Natural killer cell treated with Interleukin-12 subunit alpha and Interleukin-12 subunit beta and Interleukin-15 and Interleukin-18, amount 100 ng/mL, for 72 hours (primary cell): Measurements from ENCODE around the gene OXNAD1. TPM values are rescaled to one million over a fixed set of nuclear protein-coding genes. Genes with fewer than 3 reads are reported as not detected.

Source experiments
- ATAC-seq, 2 donors: fragments of 150-1000 bp; cut with Tn5 transposase in 1 of 2; sonication (Bioruptor Pico), chemical (Tn5 transposase) in 1 of 2; 2 replicates each; pipeline ENCODE4 v1.10.0; 2021
- DNase-seq: peaks from one replicate; pipeline ENCODE4 v3.0.0; 2022; ENCODE audit warnings: low spot score
- H3K27ac Mint-ChIP-seq, 2 donors: 1 replicate in 1 of 2; 2 replicates in 1 of 2; pipeline ENCODE4 v1.8.0; 2022; ENCODE audit warnings: mixed read lengths in 2 of 2, mild to moderate bottlenecking in 1 of 2, moderate library complexity in 1 of 2
- H3K27me3 Mint-ChIP-seq, 2 donors: 1 replicate in 1 of 2; 2 replicates in 1 of 2; pipeline ENCODE4 v1.8.0; 2022; ENCODE audit warnings: mixed read lengths in 2 of 2
- H3K36me3 Mint-ChIP-seq: one replicate; pipeline ENCODE4 v1.8.0; 2022; ENCODE audit warnings: mixed read lengths
- H3K4me1 Mint-ChIP-seq, 2 donors: 1 replicate in 1 of 2; 2 replicates in 1 of 2; pipeline ENCODE4 v1.8.0; 2022; ENCODE audit warnings: low read depth in 2 of 2, mixed read lengths in 2 of 2, mild to moderate bottlenecking in 1 of 2
- H3K4me3 Mint-ChIP-seq: one replicate; pipeline ENCODE4 v1.8.0; 2022; ENCODE audit warnings: mixed read lengths
- H3K9me3 Mint-ChIP-seq: 2 replicates; pipeline ENCODE4 v1.8.0; 2022; ENCODE audit warnings: mixed read lengths
- total RNA-seq, 2 donors: library from RNA; stranded (reverse); gene quantifications; one replicate each; pipeline ENCODE4 v1.2.3, GENCODE V29; 2022

The OXNAD1 gene
- total RNA-seq, 2 donors from 2014 or later, result 16.0 to 31.4 TPM

GRCh38 chr3:16252243-16252978 is 12.6 kb upstream of the OXNAD1 start:
- DNase-seq (no peak), ATAC-seq (no peak)
- peaks cover 6% of the 10 kb centered on the region for H3K36me3 Mint-ChIP-seq
- H3K9me3 Mint-ChIP-seq, result no peaks in the 10 kb centered on the region
- H3K4me1 Mint-ChIP-seq, result peaks cover 12 to 33% of the 10 kb centered on the region in 2 donors
- H3K4me3 Mint-ChIP-seq, result no peak overlapping the region
- H3K27me3 Mint-ChIP-seq, result no peaks in the 10 kb centered on the region
- H3K27ac Mint-ChIP-seq, result no peak overlapping the region

GRCh38 chr3:16252988-16253387 is 12.0 kb upstream of the OXNAD1 start:
- no peak overlapping the region for H3K27ac Mint-ChIP-seq
- ATAC-seq (no peak), DNase-seq (no peak)
- no peaks in the 10 kb centered on the region for H3K9me3 Mint-ChIP-seq
- no peaks in the 10 kb centered on the region for H3K27me3 Mint-ChIP-seq
- peaks cover 6% of the 10 kb centered on the region for H3K36me3 Mint-ChIP-seq
- no peak overlapping the region for H3K4me3 Mint-ChIP-seq
- H3K4me1 Mint-ChIP-seq, result peaks cover 11 to 27% of the 10 kb centered on the region in 2 donors

GRCh38 chr3:16253601-16254000 is 11.4 kb upstream of the OXNAD1 start:
- Mint-ChIP-seq H3K36me3 (peaks cover 6% of the 10 kb centered on the region), H3K4me1 (peaks cover 8 to 23% of the 10 kb centered on the region in 2 donors), H3K4me3 (no peak overlapping the region), H3K27me3 (no peaks in the 10 kb centered on the region), H3K27ac (no peak overlapping the region), H3K9me3 (no peaks in the 10 kb centered on the region)
- DNase-seq, result no peak
- ATAC-seq, result no peak

- Mint-ChIP-seq H3K4me1 (peaks cover 8 to 26% of the 10 kb centered on the region in 2 donors), H3K27me3 (no peaks in the 10 kb centered on the region), H3K9me3 (no peaks in the 10 kb centered on the region), H3K27ac (peak overlapping the region in 1 of 2 donors; percentile 62), H3K4me3 (peak overlapping the region; percentile 83), H3K36me3 (peaks cover 10% of the 10 kb centered on the region)
- ATAC-seq (peak; percentile 57 to 87), DNase-seq (no peak)
These were observed 10.1 kb upstream of the OXNAD1 start for GRCh38 chr3:16254916-16255315.

GRCh38 chr3:16255326-16255725 is 9.7 kb upstream of the OXNAD1 start:
- Mint-ChIP-seq H3K9me3 (no peaks in the 10 kb centered on the region), H3K27ac (peak overlapping the region in 1 of 2 donors; percentile 62), H3K36me3 (peaks cover 12% of the 10 kb centered on the region), H3K27me3 (no peaks in the 10 kb centered on the region), H3K4me1 (peaks cover 8 to 27% of the 10 kb centered on the region in 2 donors), H3K4me3 (peak overlapping the region; percentile 83)
- ATAC-seq (peak in 1 of 2 donors; percentile 64), DNase-seq (no peak)

GRCh38 chr3:16255726-16256125 is 9.3 kb upstream of the OXNAD1 start:
- peaks cover 8 to 27% of the 10 kb centered on the region in 2 donors for H3K4me1 Mint-ChIP-seq
- H3K9me3 Mint-ChIP-seq, result no peaks in the 10 kb centered on the region
- H3K27me3 Mint-ChIP-seq, result no peaks in the 10 kb centered on the region
- H3K36me3 Mint-ChIP-seq, result peaks cover 12% of the 10 kb centered on the region
- ATAC-seq (no peak), DNase-seq (no peak)
- peak overlapping the region; percentile 83 for H3K4me3 Mint-ChIP-seq
- no peak overlapping the region for H3K27ac Mint-ChIP-seq

- Mint-ChIP-seq H3K9me3 (no peaks in the 10 kb centered on the region), H3K27me3 (no peaks in the 10 kb centered on the region), H3K36me3 (peaks cover 12% of the 10 kb centered on the region), H3K27ac (no peak overlapping the region), H3K4me3 (no peak overlapping the region), H3K4me1 (peaks cover 8 to 27% of the 10 kb centered on the region in 2 donors)
- no peak for ATAC-seq
- no peak for DNase-seq
These were observed 7.7 kb upstream of the OXNAD1 start for GRCh38 chr3:16257309-16257708.

GRCh38 chr3:16258177-16258576 is 6.8 kb upstream of the OXNAD1 start:
- DNase-seq (no peak), ATAC-seq (no peak)
- no peaks in the 10 kb centered on the region for H3K9me3 Mint-ChIP-seq
- H3K27ac Mint-ChIP-seq, result no peak overlapping the region
- H3K4me3 Mint-ChIP-seq, result no peak overlapping the region
- peaks cover 8 to 27% of the 10 kb centered on the region in 2 donors for H3K4me1 Mint-ChIP-seq
- H3K36me3 Mint-ChIP-seq, result peaks cover 12% of the 10 kb centered on the region
- no peaks in the 10 kb centered on the region for H3K27me3 Mint-ChIP-seq

GRCh38 chr3:16258866-16259265 is 6.1 kb upstream of the OXNAD1 start:
- DNase-seq, result no peak
- peaks cover 12% of the 10 kb centered on the region for H3K36me3 Mint-ChIP-seq
- H3K27me3 Mint-ChIP-seq, result no peaks in the 10 kb centered on the region
- H3K4me1 Mint-ChIP-seq, result peaks cover 9 to 23% of the 10 kb centered on the region in 2 donors
- H3K9me3 Mint-ChIP-seq, result no peaks in the 10 kb centered on the region
- no peak overlapping the region for H3K4me3 Mint-ChIP-seq
- H3K27ac Mint-ChIP-seq, result no peak overlapping the region
- ATAC-seq, result no peak

GRCh38 chr3:16260046-16260445 is 5.0 kb upstream of the OXNAD1 start:
- Mint-ChIP-seq H3K4me3 (no peak overlapping the region), H3K36me3 (peaks cover 12% of the 10 kb centered on the region), H3K4me1 (peaks cover 12 to 16% of the 10 kb centered on the region in 2 donors), H3K27me3 (no peaks in the 10 kb centered on the region), H3K9me3 (no peaks in the 10 kb centered on the region), H3K27ac (no peak overlapping the region)
- ATAC-seq (no peak), DNase-seq (no peak)

- H3K9me3 Mint-ChIP-seq, result no peaks in the 10 kb centered on the region
- no peak overlapping the region for H3K4me3 Mint-ChIP-seq
- H3K27me3 Mint-ChIP-seq, result no peaks in the 10 kb centered on the region
- H3K27ac Mint-ChIP-seq, result no peak overlapping the region
- ATAC-seq (no peak), DNase-seq (no peak)
- peaks cover 9% of the 10 kb centered on the region for H3K36me3 Mint-ChIP-seq
- H3K4me1 Mint-ChIP-seq, result peaks cover 19 to 22% of the 10 kb centered on the region in 2 donors
These were observed 2.8 kb upstream of the OXNAD1 start for GRCh38 chr3:16262174-16262573.

- Mint-ChIP-seq H3K36me3 (peaks cover 7% of the 10 kb centered on the region), H3K4me1 (peaks cover 21 to 26% of the 10 kb centered on the region in 2 donors), H3K4me3 (peak overlapping the region; percentile 95), H3K27ac (peak overlapping the region; percentile 89 to 98), H3K9me3 (no peaks in the 10 kb centered on the region), H3K27me3 (no peaks in the 10 kb centered on the region)
- ATAC-seq (peak in 1 of 2 donors; percentile 85), DNase-seq (no peak)
These were observed 771 bp upstream of the OXNAD1 start for GRCh38 chr3:16264174-16264707.

- no peaks in the 10 kb centered on the region for H3K27me3 Mint-ChIP-seq
- no peaks in the 10 kb centered on the region for H3K36me3 Mint-ChIP-seq
- DNase-seq (no peak), ATAC-seq (no peak)
- no peaks in the 10 kb centered on the region for H3K9me3 Mint-ChIP-seq
- H3K27ac Mint-ChIP-seq, result peak overlapping the region; percentile 89 to 98
- peaks cover 21 to 22% of the 10 kb centered on the region in 2 donors for H3K4me1 Mint-ChIP-seq
- peak overlapping the region; percentile 95 for H3K4me3 Mint-ChIP-seq
These were observed 409 bp downstream of the OXNAD1 start for GRCh38 chr3:16265455-16265786.

- Mint-ChIP-seq H3K9me3 (no peaks in the 10 kb centered on the region), H3K27ac (peak overlapping the region in 1 of 2 donors; percentile 22), H3K27me3 (no peaks in the 10 kb centered on the region), H3K4me3 (peak overlapping the region; percentile 52), H3K36me3 (peaks cover 1% of the 10 kb centered on the region), H3K4me1 (peaks cover 21 to 22% of the 10 kb centered on the region in 2 donors)
- ATAC-seq (no peak), DNase-seq (no peak)
These were observed 1.7 kb downstream of the OXNAD1 start for GRCh38 chr3:16266714-16267113.
